IPS-15b (cell line): ENCODE results near the gene POLE4.

Experiments
- H3K27me3 ChIP-seq: one replicate; pipeline ENCODE4 v1.6.1; 2013; ENCODE audit warnings: low read length; ENCODE audit not compliant: control insufficient read depth, insufficient read depth
- H3K36me3 ChIP-seq: one replicate; pipeline ENCODE4 v1.6.1; 2013; ENCODE audit warnings: low read length; ENCODE audit not compliant: control insufficient read depth, insufficient read depth
- H3K4me1 ChIP-seq: one replicate; pipeline ENCODE4 v1.6.1; 2013; ENCODE audit warnings: mild to moderate bottlenecking, low read length; ENCODE audit not compliant: control insufficient read depth, insufficient read depth
- H3K4me3 ChIP-seq: one replicate; pipeline ENCODE4 v1.5.1; 2013; ENCODE audit warnings: low read depth, low read length
- H3K9ac ChIP-seq: one replicate; pipeline ENCODE4 v1.6.1; 2013; ENCODE audit warnings: low read depth, mild to moderate bottlenecking, low read length
- H3K9me3 ChIP-seq: one replicate; pipeline ENCODE4 v1.6.1; 2013; ENCODE audit warnings: mild to moderate bottlenecking, low read length; ENCODE audit not compliant: control insufficient read depth, insufficient read depth

Gene POLE4

GRCh38 chr2:74958274-74959105 is at the start of gene POLE4:
Gene POLE4 (plus strand): TSS chr2:74958643. CDS start chr2:74958680, 37 bp downstream.
- Histone ChIP-seq H3K9me3 (peaks cover 3% of the 10 kb centered on the region), H3K27me3 (peaks cover 17% of the 10 kb centered on the region), H3K4me3 (peak within 1 kb of the TSS; percentile 66), H3K4me1 (no peaks in the 10 kb centered on the region), H3K9ac (peak within 1 kb of the TSS; percentile 70), H3K36me3 (no peaks in the 10 kb centered on the region)

- peak overlapping the region; percentile 12 for H3K9ac ChIP-seq
- H3K4me3 ChIP-seq, result peak overlapping the region; percentile 59
- H3K9me3 ChIP-seq, result no peaks in the 10 kb centered on the region
- peaks cover 2% of the 10 kb centered on the region for H3K4me1 ChIP-seq
- peaks cover 9% of the 10 kb centered on the region for H3K27me3 ChIP-seq
- H3K36me3 ChIP-seq, result no peaks in the 10 kb centered on the region
Observed at GRCh38 chr2:74908748-74909444, 49.5 kb upstream of the POLE4 start.

- Histone ChIP-seq H3K9me3 (no peaks in the 10 kb centered on the region), H3K4me3 (no peak overlapping the region), H3K36me3 (no peaks in the 10 kb centered on the region), H3K27me3 (peaks cover 9% of the 10 kb centered on the region), H3K4me1 (peaks cover 2% of the 10 kb centered on the region), H3K9ac (no peak overlapping the region)
Observed at GRCh38 chr2:74910245-74910644, 48.2 kb upstream of the POLE4 start.

- Histone ChIP-seq H3K9ac (no peak overlapping the region), H3K4me3 (no peak overlapping the region), H3K9me3 (no peaks in the 10 kb centered on the region), H3K36me3 (no peaks in the 10 kb centered on the region), H3K27me3 (peaks cover 9% of the 10 kb centered on the region), H3K4me1 (peaks cover 2% of the 10 kb centered on the region)
Observed at GRCh38 chr2:74911061-74911460, 47.4 kb upstream of the POLE4 start.

- H3K4me1 ChIP-seq, result no peaks in the 10 kb centered on the region
- H3K27me3 ChIP-seq, result no peaks in the 10 kb centered on the region
- H3K9ac ChIP-seq, result no peak overlapping the region
- H3K36me3 ChIP-seq, result no peaks in the 10 kb centered on the region
- no peak overlapping the region for H3K4me3 ChIP-seq
- H3K9me3 ChIP-seq, result no peaks in the 10 kb centered on the region
Observed at GRCh38 chr2:74915743-74916142, 42.7 kb upstream of the POLE4 start.

- Histone ChIP-seq H3K9me3 (no peaks in the 10 kb centered on the region), H3K4me3 (no peak overlapping the region), H3K4me1 (no peaks in the 10 kb centered on the region), H3K27me3 (no peaks in the 10 kb centered on the region), H3K36me3 (no peaks in the 10 kb centered on the region), H3K9ac (no peak overlapping the region)
Observed at GRCh38 chr2:74916394-74916793, 42.0 kb upstream of the POLE4 start.

GRCh38 chr2:74917702-74918619 is 40.5 kb upstream of the POLE4 start:
- no peak overlapping the region for H3K4me3 ChIP-seq
- H3K27me3 ChIP-seq, result no peaks in the 10 kb centered on the region
- H3K4me1 ChIP-seq, result no peaks in the 10 kb centered on the region
- H3K9ac ChIP-seq, result no peak overlapping the region
- H3K36me3 ChIP-seq, result no peaks in the 10 kb centered on the region
- no peaks in the 10 kb centered on the region for H3K9me3 ChIP-seq

- H3K27me3 ChIP-seq, result no peaks in the 10 kb centered on the region
- H3K4me3 ChIP-seq, result peak overlapping the region; percentile 47
- no peaks in the 10 kb centered on the region for H3K4me1 ChIP-seq
- no peak overlapping the region for H3K9ac ChIP-seq
- no peaks in the 10 kb centered on the region for H3K9me3 ChIP-seq
- H3K36me3 ChIP-seq, result no peaks in the 10 kb centered on the region
Observed at GRCh38 chr2:74919827-74920226, 38.6 kb upstream of the POLE4 start.

GRCh38 chr2:74921236-74921736 is 37.2 kb upstream of the POLE4 start:
- Histone ChIP-seq H3K4me1 (no peaks in the 10 kb centered on the region), H3K36me3 (no peaks in the 10 kb centered on the region), H3K9ac (no peak overlapping the region), H3K27me3 (no peaks in the 10 kb centered on the region), H3K4me3 (no peak overlapping the region), H3K9me3 (no peaks in the 10 kb centered on the region)

GRCh38 chr2:74922592-74923227 is 35.7 kb upstream of the POLE4 start:
- Histone ChIP-seq H3K4me3 (no peak overlapping the region), H3K36me3 (no peaks in the 10 kb centered on the region), H3K4me1 (no peaks in the 10 kb centered on the region), H3K9ac (no peak overlapping the region), H3K27me3 (no peaks in the 10 kb centered on the region), H3K9me3 (no peaks in the 10 kb centered on the region)
